ENCODE data around the gene RRAD. TPM values are rescaled to one million over a fixed set of nuclear protein-coding genes. Genes with fewer than 3 reads are reported as not detected.

RRAD gene
- total and polyA plus RNA-seq, 2 of the 4 experiments (the other 2 are of a cell fraction): 1.3 to 2.1 TPM

- no peaks in the 10 kb centered on the region for H3K79me1 ChIP-seq (ENCODE audit: low read depth in 1 of 2, low read length in 2 of 2)
- TF ChIP-seq SMC3 (IDR thresholded peaks at IDR 0.05; ENCODE audit: low read depth, low read length): no peak
- peaks cover 2% of the 10 kb centered on the region; the same call in 1 of the 2 replicates for H3K9me3 ChIP-seq (ENCODE audit: control insufficient read depth, insufficient read depth, low read length)
- H3K9ac ChIP-seq (ENCODE audit: low read depth, low read length): no peak overlapping the region
- H3K4me2 ChIP-seq (ENCODE audit: low read depth, low read length): no peak overlapping the region
- DNase-seq: no peak
- H2BK120ac ChIP-seq (ENCODE audit: low read depth, low read length): no peak overlapping the region
- no peak overlapping the region for H2BK5ac ChIP-seq (ENCODE audit: low read depth, low read length, poor library complexity, severe bottlenecking)
- no peak overlapping the region for H3K4me3 ChIP-seq (ENCODE audit: insufficient read depth, low read depth, low read length)
- H3K18ac ChIP-seq (ENCODE audit: low read depth, low read length): no peak overlapping the region
- BruUV-seq (replicated peaks): no TSS peak
- ChIA-PET POLR2A (ENCODE audit: unreplicated experiment) (interaction anchor here (0.5 kb wide), 1 partner anchor 159 kb away, joined by 17 read pairs; no protein-coding TSS in a partner anchor), CTCF (interaction anchor here (0.6 to 1.1 kb wide), 2 partner anchors 86 to 149 kb away, joined by 3 read pairs; no protein-coding TSS in a partner anchor)
- H3K14ac ChIP-seq (replicated peaks; ENCODE audit: low read depth, low read length): no peak overlapping the region
- no peak overlapping the region for H3K23ac ChIP-seq (ENCODE audit: low read depth, low read length)
- in situ Hi-C loops (cut with MboI; ENCODE audit: low sequenced_read_pairs): no loop called here
- dilution Hi-C loops (cut with HindIII; ENCODE audit: low sequenced_read_pairs, unreplicated experiment): no loop called here
- no peak overlapping the region for H4K91ac ChIP-seq (ENCODE audit: insufficient read depth, low read depth, low read length)
- no peak overlapping the region for H3K4ac ChIP-seq (ENCODE audit: low read depth, low read length)
- ATAC-seq (ENCODE audit: low read depth): no peak
- H4K5ac ChIP-seq (ENCODE audit: low read depth, low read length): no peak overlapping the region
- WGBS, 2 experiments (ENCODE audit: extremely low coverage in 2 of 2, insufficient read length in 1 of 2): 80% methylated on average over 1 of the region's 7 CpGs; no CpG with 5 or more reads in 1 of the 2 experiments
- H2AK5ac ChIP-seq (ENCODE audit: low read depth, low read length): no peak overlapping the region
- no peak overlapping the region for H2AFZ ChIP-seq (replicated peaks; ENCODE audit: low read length, poor library complexity)
- H2BK20ac ChIP-seq (ENCODE audit: low read depth, low read length): no peak overlapping the region
- no peak overlapping the region for H3K27ac ChIP-seq (ENCODE audit: insufficient read depth, low read length)
- no peak overlapping the region for H3K56ac ChIP-seq (ENCODE audit: extremely low read depth, insufficient read depth, low read length)
- H3K4me1 ChIP-seq (ENCODE audit: control insufficient read depth, insufficient read depth, low read length): peaks cover 5% of the 10 kb centered on the region
- H2AK9ac ChIP-seq (replicated peaks; ENCODE audit: low read depth, low read length, poor library complexity): no peak overlapping the region
- no peaks in the 10 kb centered on the region for H3K9me1 ChIP-seq (ENCODE audit: insufficient read depth, low read length)
- H2BK15ac ChIP-seq (ENCODE audit: low read depth, low read length): no peak overlapping the region
- no peaks in the 10 kb centered on the region for H4K20me1 ChIP-seq (ENCODE audit: insufficient read depth, low read length)
- intact Hi-C loops (cut with micrococcal nuclease): no loop called here
- no peaks in the 10 kb centered on the region for H3K36me3 ChIP-seq (ENCODE audit: control insufficient read depth, insufficient read depth, low read length)
- peaks cover 16% of the 10 kb centered on the region for H3K27me3 ChIP-seq (ENCODE audit: control insufficient read depth, insufficient read depth, low read length)
- no peak overlapping the region for H4K8ac ChIP-seq (ENCODE audit: low read depth in 2 of 2, low read length in 2 of 2)
Measured at GRCh38 chr16:66952430-66953110, 27.2 kb upstream of the RRAD start.

Data from IMR-90 (cell line).